ENCODE data around the gene TEPSIN. TPM values are rescaled to one million over a fixed set of nuclear protein-coding genes. Genes with fewer than 3 reads are reported as not detected.

The TEPSIN gene, protein sequence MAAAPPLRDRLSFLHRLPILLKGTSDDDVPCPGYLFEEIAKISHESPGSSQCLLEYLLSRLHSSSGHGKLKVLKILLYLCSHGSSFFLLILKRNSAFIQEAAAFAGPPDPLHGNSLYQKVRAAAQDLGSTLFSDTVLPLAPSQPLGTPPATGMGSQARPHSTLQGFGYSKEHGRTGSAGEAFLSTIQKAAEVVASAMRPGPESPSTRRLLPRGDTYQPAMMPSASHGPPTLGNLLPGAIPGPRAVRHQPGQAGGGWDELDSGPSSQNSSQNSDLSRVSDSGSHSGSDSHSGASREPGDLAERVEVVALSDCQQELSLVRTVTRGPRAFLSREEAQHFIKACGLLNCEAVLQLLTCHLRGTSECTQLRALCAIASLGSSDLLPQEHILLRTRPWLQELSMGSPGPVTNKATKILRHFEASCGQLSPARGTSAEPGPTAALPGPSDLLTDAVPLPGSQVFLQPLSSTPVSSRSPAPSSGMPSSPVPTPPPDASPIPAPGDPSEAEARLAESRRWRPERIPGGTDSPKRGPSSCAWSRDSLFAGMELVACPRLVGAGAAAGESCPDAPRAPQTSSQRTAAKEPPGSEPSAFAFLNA
- 22.9 and 26.0 TPM in 2 replicates for total RNA-seq (2021; fragmentation: NEBNext Ultra II Directional; extraction: Animal tissue kit (Norgen Biotek cat#: 25700))
- 28.0 and 59.8 TPM in 2 replicates for polyA plus RNA-seq (2011; rRNA removed)
- polyA plus RNA-seq (2011; cell fraction: cytosol; rRNA removed) = 31.4 TPM
- 172 TPM for polyA plus RNA-seq (2011; cell fraction: nucleus; rRNA removed)
- polyA plus RNA-seq (2012, experiment 1 of 2) = 16.6 to 27.7 TPM (median 21.3 TPM) in 4 replicates
- 14.6 TPM for polyA plus RNA-seq (2012, experiment 2 of 2)
- polyA plus RNA-seq (2013, experiment 1 of 2) = 24.1 TPM
- polyA plus RNA-seq (2013, experiment 2 of 2) = 19.1 TPM
- 7.9 and 10.5 TPM in 2 replicates for polyA minus RNA-seq (2011; rRNA and poly(A)+ RNA removed)
- polyA minus RNA-seq (2011; cell fraction: cytosol; rRNA and poly(A)+ RNA removed) = 19.7 TPM
- polyA minus RNA-seq (2011; cell fraction: nucleus; rRNA and poly(A)+ RNA removed) = 44.0 TPM
- long read RNA-seq, experiment 1, partial matches to known transcripts = 4 of 14 reads
- long read RNA-seq, experiment 1, other reads (novel, unspliced or antisense) = 7 of 14 reads
- long read RNA-seq, experiment 2, partial matches to known transcripts = 0 of 1 reads
- long read RNA-seq, experiment 2, other reads (novel, unspliced or antisense) = 1 of 1 reads

DNA sequence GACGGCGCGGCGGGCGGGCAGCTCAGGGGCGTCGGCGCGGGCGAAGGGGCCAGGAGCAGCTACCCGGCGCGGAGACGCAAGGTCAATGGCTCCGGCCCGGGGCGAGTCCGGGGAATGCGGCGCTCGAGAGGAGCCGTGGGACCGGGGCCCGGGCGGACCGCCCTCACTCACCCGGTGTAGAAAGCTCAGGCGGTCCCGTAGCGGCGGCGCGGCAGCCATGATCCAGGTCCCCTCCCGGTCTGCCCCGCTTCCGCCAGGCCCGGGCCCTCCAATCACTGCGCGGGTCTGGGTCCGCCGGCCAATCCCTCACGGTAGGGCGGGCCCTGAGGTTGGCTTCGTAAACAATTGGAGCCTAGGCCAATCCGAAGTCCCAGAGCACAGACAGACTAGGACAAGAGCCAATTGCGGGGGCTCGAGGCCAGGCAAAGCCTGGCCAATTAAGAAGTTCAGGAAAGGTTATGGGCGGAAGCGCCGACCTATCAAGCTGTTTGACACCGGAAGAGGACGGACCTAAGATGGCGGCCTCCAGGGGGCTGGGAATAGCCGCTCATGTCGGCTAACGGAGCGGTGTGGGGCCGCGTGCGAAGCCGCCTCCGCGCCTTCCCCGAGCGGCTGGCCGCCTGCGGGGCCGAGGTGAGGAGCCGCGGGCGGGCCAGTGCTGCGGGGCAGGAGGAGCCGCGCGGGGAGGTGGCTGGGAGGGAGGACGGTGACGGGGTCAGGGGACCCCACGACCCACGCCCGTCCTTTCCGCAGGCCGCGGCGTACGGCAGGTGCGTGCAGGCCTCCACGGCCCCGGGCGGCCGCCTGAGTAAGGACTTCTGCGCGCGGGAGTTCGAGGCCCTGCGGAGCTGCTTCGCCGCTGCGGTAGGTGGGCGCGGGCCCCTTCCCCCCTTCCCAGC is at the start of gene TEPSIN, which contains the start of gene NDUFAF8:
Gene TEPSIN (minus strand): TSS at position 241 of the 899 bp plus-strand sequence. CDS start 22 bp downstream, at position 219.
Gene NDUFAF8 (plus strand): TSS at position 504 of the 899 bp plus-strand sequence. CDS start 46 bp downstream, at position 550.
- no peaks in the 10 kb centered on the region for H3K27me3 ChIP-seq (replicated peaks in 1 of 4; ENCODE audit: control insufficient read depth in 3 of 4, extremely low read depth in 1 of 4, insufficient read depth in 3 of 4, low read length in 3 of 4)
- H3K23ac ChIP-seq (ENCODE audit: insufficient read length) = no peak within 1 kb of the TSS
- H2BK5ac ChIP-seq (ENCODE audit: low read depth, low read length) = peak within 1 kb of the TSS; percentile 44; the same call in 1 of the 2 replicates
- H2BK20ac ChIP-seq (ENCODE audit: low read length) = no peak within 1 kb of the TSS
- peaks cover 0 to 12% (median 9%) of the 10 kb centered on the region in 4 experiments; a peak in 5 of 7 replicates for H3K4me1 ChIP-seq (replicated peaks in 1 of 4; ENCODE audit: control insufficient read depth in 3 of 4, insufficient read depth in 4 of 4, low read length in 3 of 4)
- H3K9ac ChIP-seq (replicated peaks in 1 of 4; ENCODE audit: extremely low read depth in 1 of 4, low read depth in 3 of 4, low read length in 3 of 4) = peak within 1 kb of the TSS; percentile 79 to 82 (median 80)
- peaks cover 9% of the 10 kb centered on the region for H3K79me1 ChIP-seq (ENCODE audit: low read depth, low read length)
- no peak within 1 kb of the TSS for H2BK12ac ChIP-seq (ENCODE audit: low read depth, low read length)
- H3K27ac ChIP-seq (ENCODE audit: low read depth, low read length) = peak within 1 kb of the TSS; percentile 58; the same call in 1 of the 2 replicates
- H3K14ac ChIP-seq (ENCODE audit: insufficient read length) = no peak within 1 kb of the TSS
- peaks cover 14 to 23% of the 10 kb centered on the region in 2 experiments for H4K20me1 ChIP-seq (replicated peaks in 1 of 2; ENCODE audit: control insufficient read depth in 1 of 2, insufficient read depth in 2 of 2, low read length in 2 of 2)
- peak; percentile 91 to 93 for DNase-seq (ENCODE audit: low read depth in 1 of 2, low spot score in 2 of 2)
- no peak within 1 kb of the TSS for H2AK5ac ChIP-seq (ENCODE audit: low read depth, low read length)
- no peak within 1 kb of the TSS for H2AFZ ChIP-seq (ENCODE audit: low read length)
- peak within 1 kb of the TSS; percentile 37 for H3K56ac ChIP-seq (replicated peaks; ENCODE audit: insufficient read length, low read depth, low read length)
- FAIRE-seq = peak; percentile 42
- no peaks in the 10 kb centered on the region; a peak in 1 of 8 replicates for H3K36me3 ChIP-seq (ENCODE audit: control insufficient read depth in 2 of 4, insufficient read depth in 4 of 4, low read length in 3 of 4)
- peak within 1 kb of the TSS; percentile 87 for H4K91ac ChIP-seq (replicated peaks; ENCODE audit: insufficient read length, low read length)
- no peaks in the 10 kb centered on the region for H3K9me3 ChIP-seq (ENCODE audit: insufficient read depth in 2 of 2, low read depth in 1 of 2, low read length in 1 of 2)
- WGBS, 2 experiments (ENCODE audit: extremely low coverage in 1 of 2, insufficient coverage in 1 of 2, insufficient read length in 1 of 2, insufficient replicate concordance in 2 of 2, low coverage in 1 of 2, low lambda C conversion rate in 2 of 2, missing lambda C conversion rate in 1 of 2) = 1% methylated on average over 87 of the region's 100 CpGs; no CpG with 5 or more reads in 1 of the 2 experiments
- CTCF ChIA-PET (ENCODE audit: partially characterized antibody) = interaction anchor here (0.6 to 2.8 kb wide), 11 partner anchors 9 to 250 kb away, joined by 3 to 11 read pairs (median 3); no protein-coding TSS in a partner anchor
- peak within 1 kb of the TSS; percentile 76 to 93 for H3K4me2 ChIP-seq (ENCODE audit: insufficient read depth in 1 of 2, low read depth in 2 of 2, low read length in 2 of 2)
- peak within 1 kb of the TSS; percentile 57 for H3K4ac ChIP-seq (replicated peaks; ENCODE audit: insufficient read length, low read depth, low read length)
- peaks cover 8% of the 10 kb centered on the region; the same call in 1 of the 2 replicates for H3K23me2 ChIP-seq (ENCODE audit: low read depth, low read length)
- peak within 1 kb of the TSS; percentile 98 for H4K8ac ChIP-seq (ENCODE audit: extremely low read depth, insufficient read depth, low read length)
- POLR2A ChIA-PET (ENCODE audit: partially characterized antibody) = interaction anchor here (0.6 to 3.3 kb wide), 25 partner anchors 8 to 291 kb away, joined by 3 to 18 read pairs (median 4); partner anchors contain the start of gene CEP131
- no peak within 1 kb of the TSS for H2BK15ac ChIP-seq (ENCODE audit: low read length)
- H3K18ac ChIP-seq (ENCODE audit: extremely low read depth, low read length) = peak within 1 kb of the TSS; percentile 60
- H4K5ac ChIP-seq (ENCODE audit: insufficient read length, low read depth, low read length) = no peak within 1 kb of the TSS
- peaks cover 0 to 23% of the 10 kb centered on the region in 2 experiments; a peak in 2 of 4 replicates for H3K79me2 ChIP-seq (ENCODE audit: control insufficient read depth in 1 of 2, insufficient read depth in 2 of 2, low read length in 2 of 2)
- no peak within 1 kb of the TSS for H2BK120ac ChIP-seq (replicated peaks; ENCODE audit: low read depth, low read length)
- peak within 1 kb of the TSS; percentile 79 to 95 (median 82) for H3K4me3 ChIP-seq (ENCODE audit: extremely low read depth in 1 of 4, insufficient read depth in 2 of 4, low read depth in 3 of 4, low read length in 4 of 4)
- TF ChIP-seq GABPA (IDR thresholded peaks at IDR 0.05; ENCODE audit: borderline replicate concordance, insufficient read depth, low read length) = peak; percentile 84; the same call in 1 of the 2 replicates
- 0 out of 2 replicates have a peak, but pooled peaks have one; percentile 46 for TF ChIP-seq SP4 (IDR thresholded peaks at IDR 0.05; ENCODE audit: low read length)
- TF ChIP-seq ZNF274 (IDR thresholded peaks at IDR 0.05; ENCODE audit: borderline replicate concordance, extremely low read depth, low read length) = no peak
- peak; percentile 96 for TF ChIP-seq SP2 (IDR thresholded peaks at IDR 0.05; ENCODE audit: low read length)
- TF ChIP-seq POLR2AphosphoS5 (IDR thresholded peaks at IDR 0.05; ENCODE audit: low read depth, low read length) = peak; percentile 14

Measured in H1 (cell line).